Measurements from ENCODE around the gene TDRD10.

DNA sequence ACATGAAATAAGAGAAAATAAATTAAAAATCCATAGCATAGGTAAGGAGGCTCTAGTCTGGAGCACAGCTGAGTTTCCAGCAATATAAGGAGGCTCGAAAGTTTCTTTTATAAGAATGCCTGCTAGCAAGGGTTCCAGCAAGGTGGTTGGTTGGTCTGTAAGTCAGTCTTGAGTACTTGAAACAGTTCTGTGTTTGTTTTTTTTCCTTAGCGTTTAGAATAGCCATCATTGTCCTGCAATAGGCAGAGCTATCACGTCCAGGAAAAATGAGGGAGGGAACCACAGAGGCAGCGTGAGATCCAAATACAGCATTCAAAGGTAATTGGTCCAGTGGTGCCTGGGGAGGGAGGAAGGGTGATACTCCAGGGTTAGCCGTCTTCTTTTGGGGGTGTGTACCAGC is 48.1 kb downstream of the TDRD10 start:
- TF ChIP-seq CREB5 (CRISPR knock-in tag; IDR thresholded peaks at IDR 0.05; ENCODE audit: low read depth) (no peak), ZNF70 (CRISPR knock-in tag; IDR thresholded peaks at IDR 0.05) (no peak), TSHZ2 (CRISPR knock-in tag; IDR thresholded peaks at IDR 0.05) (no peak), ZFP3 (CRISPR knock-in tag; IDR thresholded peaks at IDR 0.05) (no peak), RARB (CRISPR knock-in tag; IDR thresholded peaks at IDR 0.05) (no peak), CSDC2 (CRISPR knock-in tag; IDR thresholded peaks at IDR 0.05) (no peak), GLIS3 (CRISPR knock-in tag; IDR thresholded peaks at IDR 0.05) (no peak), ESRRG (CRISPR knock-in tag; IDR thresholded peaks at IDR 0.05) (no peak), ISL1 (CRISPR knock-in tag; IDR thresholded peaks at IDR 0.05) (no peak)
- TF ChIP-seq, protein P1, sequence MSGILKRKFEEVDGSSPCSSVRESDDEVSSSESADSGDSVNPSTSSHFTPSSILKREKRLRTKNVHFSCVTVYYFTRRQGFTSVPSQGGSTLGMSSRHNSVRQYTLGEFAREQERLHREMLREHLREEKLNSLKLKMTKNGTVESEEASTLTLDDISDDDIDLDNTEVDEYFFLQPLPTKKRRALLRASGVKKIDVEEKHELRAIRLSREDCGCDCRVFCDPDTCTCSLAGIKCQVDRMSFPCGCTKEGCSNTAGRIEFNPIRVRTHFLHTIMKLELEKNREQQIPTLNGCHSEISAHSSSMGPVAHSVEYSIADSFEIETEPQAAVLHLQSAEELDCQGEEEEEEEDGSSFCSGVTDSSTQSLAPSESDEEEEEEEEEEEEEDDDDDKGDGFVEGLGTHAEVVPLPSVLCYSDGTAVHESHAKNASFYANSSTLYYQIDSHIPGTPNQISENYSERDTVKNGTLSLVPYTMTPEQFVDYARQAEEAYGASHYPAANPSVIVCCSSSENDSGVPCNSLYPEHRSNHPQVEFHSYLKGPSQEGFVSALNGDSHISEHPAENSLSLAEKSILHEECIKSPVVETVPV (CRISPR knock-in tag; IDR thresholded peaks at IDR 0.05): no peak

Measured in SK-N-SH treated with all-trans-retinoic acid at 6 μM for 48 hours (cell line).